ENCODE results near the gene BTAF1. TPM values are rescaled to one million over a fixed set of nuclear protein-coding genes. Genes with fewer than 3 reads are reported as not detected.

Gene BTAF1
- total and polyA plus RNA-seq, 2 experiments from 2014 or later: 30.4 to 55.7 TPM

DNA sequence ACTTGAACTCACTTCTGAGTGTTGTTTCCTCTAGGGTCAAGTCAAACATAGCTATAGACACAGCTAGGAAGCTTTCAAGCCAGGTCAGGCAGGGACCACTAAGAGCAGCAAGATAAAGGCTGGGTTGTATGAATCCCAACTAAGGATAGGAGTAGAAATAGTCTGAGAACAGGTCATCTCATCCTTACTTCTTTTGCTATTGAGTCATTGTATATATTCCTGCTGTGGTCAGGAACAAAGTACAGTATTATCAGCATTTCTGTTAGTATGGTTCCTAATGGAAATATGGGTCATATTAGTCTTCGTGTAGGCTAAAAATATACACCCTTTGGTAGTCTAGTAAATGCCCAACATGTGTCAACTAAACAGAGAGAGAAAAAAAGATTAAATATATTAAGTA, 145.3 kb downstream of the BTAF1 start:
- no peaks in the 10 kb centered on the region for H3K36me3 Mint-ChIP-seq (ENCODE audit: low read depth)
- no peak for DNase-seq (ENCODE audit: low spot score)
- no peaks in the 10 kb centered on the region for H3K36me3 ChIP-seq (ENCODE audit: insufficient read depth)
- no peak for TF ChIP-seq CREB1 (CRISPR knock-in tag; IDR thresholded peaks at IDR 0.05; ENCODE audit: low read depth)
- no peak for TF ChIP-seq ZNF331 (CRISPR knock-in tag; IDR thresholded peaks at IDR 0.05; ENCODE audit: low read depth)
- TF ChIP-seq, protein P1, sequence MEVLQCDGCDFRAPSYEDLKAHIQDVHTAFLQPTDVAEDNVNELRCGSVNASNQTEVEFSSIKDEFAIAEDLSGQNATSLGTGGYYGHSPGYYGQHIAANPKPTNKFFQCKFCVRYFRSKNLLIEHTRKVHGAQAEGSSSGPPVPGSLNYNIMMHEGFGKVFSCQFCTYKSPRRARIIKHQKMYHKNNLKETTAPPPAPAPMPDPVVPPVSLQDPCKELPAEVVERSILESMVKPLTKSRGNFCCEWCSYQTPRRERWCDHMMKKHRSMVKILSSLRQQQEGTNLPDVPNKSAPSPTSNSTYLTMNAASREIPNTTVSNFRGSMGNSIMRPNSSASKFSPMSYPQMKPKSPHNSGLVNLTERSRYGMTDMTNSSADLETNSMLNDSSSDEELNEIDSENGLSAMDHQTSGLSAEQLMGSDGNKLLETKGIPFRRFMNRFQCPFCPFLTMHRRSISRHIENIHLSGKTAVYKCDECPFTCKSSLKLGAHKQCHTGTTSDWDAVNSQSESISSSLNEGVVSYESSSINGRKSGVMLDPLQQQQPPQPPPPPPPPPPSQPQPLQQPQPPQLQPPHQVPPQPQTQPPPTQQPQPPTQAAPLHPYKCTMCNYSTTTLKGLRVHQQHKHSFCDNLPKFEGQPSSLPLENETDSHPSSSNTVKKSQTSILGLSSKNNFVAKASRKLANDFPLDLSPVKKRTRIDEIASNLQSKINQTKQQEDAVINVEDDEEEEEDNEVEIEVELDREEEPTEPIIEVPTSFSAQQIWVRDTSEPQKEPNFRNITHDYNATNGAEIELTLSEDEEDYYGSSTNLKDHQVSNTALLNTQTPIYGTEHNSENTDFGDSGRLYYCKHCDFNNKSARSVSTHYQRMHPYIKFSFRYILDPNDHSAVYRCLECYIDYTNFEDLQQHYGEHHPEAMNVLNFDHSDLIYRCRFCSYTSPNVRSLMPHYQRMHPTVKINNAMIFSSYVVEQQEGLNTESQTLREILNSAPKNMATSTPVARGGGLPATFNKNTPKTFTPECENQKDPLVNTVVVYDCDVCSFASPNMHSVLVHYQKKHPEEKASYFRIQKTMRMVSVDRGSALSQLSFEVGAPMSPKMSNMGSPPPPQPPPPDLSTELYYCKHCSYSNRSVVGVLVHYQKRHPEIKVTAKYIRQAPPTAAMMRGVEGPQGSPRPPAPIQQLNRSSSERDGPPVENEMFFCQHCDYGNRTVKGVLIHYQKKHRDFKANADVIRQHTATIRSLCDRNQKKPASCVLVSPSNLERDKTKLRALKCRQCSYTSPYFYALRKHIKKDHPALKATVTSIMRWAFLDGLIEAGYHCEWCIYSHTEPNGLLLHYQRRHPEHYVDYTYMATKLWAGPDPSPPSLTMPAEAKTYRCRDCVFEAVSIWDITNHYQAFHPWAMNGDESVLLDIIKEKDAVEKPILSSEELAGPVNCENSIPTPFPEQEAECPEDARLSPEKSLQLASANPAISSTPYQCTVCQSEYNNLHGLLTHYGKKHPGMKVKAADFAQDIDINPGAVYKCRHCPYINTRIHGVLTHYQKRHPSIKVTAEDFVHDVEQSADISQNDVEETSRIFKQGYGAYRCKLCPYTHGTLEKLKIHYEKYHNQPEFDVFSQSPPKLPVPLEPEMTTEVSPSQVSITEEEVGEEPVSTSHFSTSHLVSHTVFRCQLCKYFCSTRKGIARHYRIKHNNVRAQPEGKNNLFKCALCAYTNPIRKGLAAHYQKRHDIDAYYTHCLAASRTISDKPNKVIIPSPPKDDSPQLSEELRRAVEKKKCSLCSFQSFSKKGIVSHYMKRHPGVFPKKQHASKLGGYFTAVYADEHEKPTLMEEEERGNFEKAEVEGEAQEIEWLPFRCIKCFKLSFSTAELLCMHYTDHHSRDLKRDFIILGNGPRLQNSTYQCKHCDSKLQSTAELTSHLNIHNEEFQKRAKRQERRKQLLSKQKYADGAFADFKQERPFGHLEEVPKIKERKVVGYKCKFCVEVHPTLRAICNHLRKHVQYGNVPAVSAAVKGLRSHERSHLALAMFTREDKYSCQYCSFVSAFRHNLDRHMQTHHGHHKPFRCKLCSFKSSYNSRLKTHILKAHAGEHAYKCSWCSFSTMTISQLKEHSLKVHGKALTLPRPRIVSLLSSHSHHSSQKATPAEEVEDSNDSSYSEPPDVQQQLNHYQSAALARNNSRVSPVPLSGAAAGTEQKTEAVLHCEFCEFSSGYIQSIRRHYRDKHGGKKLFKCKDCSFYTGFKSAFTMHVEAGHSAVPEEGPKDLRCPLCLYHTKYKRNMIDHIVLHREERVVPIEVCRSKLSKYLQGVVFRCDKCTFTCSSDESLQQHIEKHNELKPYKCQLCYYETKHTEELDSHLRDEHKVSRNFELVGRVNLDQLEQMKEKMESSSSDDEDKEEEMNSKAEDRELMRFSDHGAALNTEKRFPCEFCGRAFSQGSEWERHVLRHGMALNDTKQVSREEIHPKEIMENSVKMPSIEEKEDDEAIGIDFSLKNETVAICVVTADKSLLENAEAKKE (CRISPR knock-in tag; IDR thresholded peaks at IDR 0.05): no peak
- no peak for TF ChIP-seq EZH2phosphoT487 (IDR thresholded peaks at IDR 0.05; ENCODE audit: unreplicated experiment)
- TF ChIP-seq, protein P2, sequence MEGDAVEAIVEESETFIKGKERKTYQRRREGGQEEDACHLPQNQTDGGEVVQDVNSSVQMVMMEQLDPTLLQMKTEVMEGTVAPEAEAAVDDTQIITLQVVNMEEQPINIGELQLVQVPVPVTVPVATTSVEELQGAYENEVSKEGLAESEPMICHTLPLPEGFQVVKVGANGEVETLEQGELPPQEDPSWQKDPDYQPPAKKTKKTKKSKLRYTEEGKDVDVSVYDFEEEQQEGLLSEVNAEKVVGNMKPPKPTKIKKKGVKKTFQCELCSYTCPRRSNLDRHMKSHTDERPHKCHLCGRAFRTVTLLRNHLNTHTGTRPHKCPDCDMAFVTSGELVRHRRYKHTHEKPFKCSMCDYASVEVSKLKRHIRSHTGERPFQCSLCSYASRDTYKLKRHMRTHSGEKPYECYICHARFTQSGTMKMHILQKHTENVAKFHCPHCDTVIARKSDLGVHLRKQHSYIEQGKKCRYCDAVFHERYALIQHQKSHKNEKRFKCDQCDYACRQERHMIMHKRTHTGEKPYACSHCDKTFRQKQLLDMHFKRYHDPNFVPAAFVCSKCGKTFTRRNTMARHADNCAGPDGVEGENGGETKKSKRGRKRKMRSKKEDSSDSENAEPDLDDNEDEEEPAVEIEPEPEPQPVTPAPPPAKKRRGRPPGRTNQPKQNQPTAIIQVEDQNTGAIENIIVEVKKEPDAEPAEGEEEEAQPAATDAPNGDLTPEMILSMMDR (conservative IDR thresholded peaks at IDR 0.05; ENCODE audit: low read depth in 2 of 2): no peak
- TF ChIP-seq, protein P3, sequence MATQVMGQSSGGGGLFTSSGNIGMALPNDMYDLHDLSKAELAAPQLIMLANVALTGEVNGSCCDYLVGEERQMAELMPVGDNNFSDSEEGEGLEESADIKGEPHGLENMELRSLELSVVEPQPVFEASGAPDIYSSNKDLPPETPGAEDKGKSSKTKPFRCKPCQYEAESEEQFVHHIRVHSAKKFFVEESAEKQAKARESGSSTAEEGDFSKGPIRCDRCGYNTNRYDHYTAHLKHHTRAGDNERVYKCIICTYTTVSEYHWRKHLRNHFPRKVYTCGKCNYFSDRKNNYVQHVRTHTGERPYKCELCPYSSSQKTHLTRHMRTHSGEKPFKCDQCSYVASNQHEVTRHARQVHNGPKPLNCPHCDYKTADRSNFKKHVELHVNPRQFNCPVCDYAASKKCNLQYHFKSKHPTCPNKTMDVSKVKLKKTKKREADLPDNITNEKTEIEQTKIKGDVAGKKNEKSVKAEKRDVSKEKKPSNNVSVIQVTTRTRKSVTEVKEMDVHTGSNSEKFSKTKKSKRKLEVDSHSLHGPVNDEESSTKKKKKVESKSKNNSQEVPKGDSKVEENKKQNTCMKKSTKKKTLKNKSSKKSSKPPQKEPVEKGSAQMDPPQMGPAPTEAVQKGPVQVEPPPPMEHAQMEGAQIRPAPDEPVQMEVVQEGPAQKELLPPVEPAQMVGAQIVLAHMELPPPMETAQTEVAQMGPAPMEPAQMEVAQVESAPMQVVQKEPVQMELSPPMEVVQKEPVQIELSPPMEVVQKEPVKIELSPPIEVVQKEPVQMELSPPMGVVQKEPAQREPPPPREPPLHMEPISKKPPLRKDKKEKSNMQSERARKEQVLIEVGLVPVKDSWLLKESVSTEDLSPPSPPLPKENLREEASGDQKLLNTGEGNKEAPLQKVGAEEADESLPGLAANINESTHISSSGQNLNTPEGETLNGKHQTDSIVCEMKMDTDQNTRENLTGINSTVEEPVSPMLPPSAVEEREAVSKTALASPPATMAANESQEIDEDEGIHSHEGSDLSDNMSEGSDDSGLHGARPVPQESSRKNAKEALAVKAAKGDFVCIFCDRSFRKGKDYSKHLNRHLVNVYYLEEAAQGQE (IDR thresholded peaks at IDR 0.05; ENCODE audit: unreplicated experiment): no peak
- no peak for TF ChIP-seq ZNF114 (CRISPR knock-in tag; IDR thresholded peaks at IDR 0.05)
- no peak for TF ChIP-seq NANOG (IDR thresholded peaks at IDR 0.05; ENCODE audit: borderline replicate concordance)
- no peak for TF ChIP-seq JUNB (IDR thresholded peaks at IDR 0.05; ENCODE audit: unreplicated experiment)
- no peak for TF ChIP-seq POLR2AphosphoS5 (IDR thresholded peaks at IDR 0.05; ENCODE audit: low read depth)
- no peak for TF ChIP-seq STAT1 (IDR thresholded peaks at IDR 0.05; ENCODE audit: unreplicated experiment)
- TF ChIP-seq EZH2 (IDR thresholded peaks at IDR 0.05; ENCODE audit: low read depth, unreplicated experiment): no peak
- TF ChIP-seq, protein P4, sequence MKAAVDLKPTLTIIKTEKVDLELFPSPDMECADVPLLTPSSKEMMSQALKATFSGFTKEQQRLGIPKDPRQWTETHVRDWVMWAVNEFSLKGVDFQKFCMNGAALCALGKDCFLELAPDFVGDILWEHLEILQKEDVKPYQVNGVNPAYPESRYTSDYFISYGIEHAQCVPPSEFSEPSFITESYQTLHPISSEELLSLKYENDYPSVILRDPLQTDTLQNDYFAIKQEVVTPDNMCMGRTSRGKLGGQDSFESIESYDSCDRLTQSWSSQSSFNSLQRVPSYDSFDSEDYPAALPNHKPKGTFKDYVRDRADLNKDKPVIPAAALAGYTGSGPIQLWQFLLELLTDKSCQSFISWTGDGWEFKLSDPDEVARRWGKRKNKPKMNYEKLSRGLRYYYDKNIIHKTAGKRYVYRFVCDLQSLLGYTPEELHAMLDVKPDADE (IDR thresholded peaks at IDR 0.05): no peak
- no peak for ATAC-seq
- no peaks in the 10 kb centered on the region for H3K79me2 ChIP-seq (replicated peaks; ENCODE audit: insufficient read depth)
- H3K4me1 Mint-ChIP-seq: no peaks in the 10 kb centered on the region
- H2AFZ ChIP-seq: no peak overlapping the region
- no peaks in the 10 kb centered on the region for H3K9me2 ChIP-seq (ENCODE audit: insufficient read depth)
- no peaks in the 10 kb centered on the region for H3K4me1 ChIP-seq (ENCODE audit: insufficient read depth)
- H3K4me3 ChIP-seq: no peak overlapping the region
- no peak overlapping the region for H3K4me3 Mint-ChIP-seq
- no peaks in the 10 kb centered on the region for H3F3A ChIP-seq (replicated peaks; ENCODE audit: low read depth)
- H3K4me2 ChIP-seq: no peak overlapping the region
- no peaks in the 10 kb centered on the region for H3K9me3 Mint-ChIP-seq
- no peaks in the 10 kb centered on the region for H4K20me1 ChIP-seq (replicated peaks; ENCODE audit: insufficient read depth)
- no peak overlapping the region for H3K27ac Mint-ChIP-seq
- H3K27me3 Mint-ChIP-seq (ENCODE audit: insufficient read depth, low read depth, poor library complexity): no peaks in the 10 kb centered on the region
- no peak overlapping the region for H3K27ac ChIP-seq (ENCODE audit: low read depth)
- H3K27me3 ChIP-seq (ENCODE audit: insufficient read depth): no peaks in the 10 kb centered on the region

Data from GM23338 (cell line).